GM21786 (cell line): Measurements from ENCODE around the gene LYSMD2.
"Not testable (repeated sequence)": the region's sequence is repeated elsewhere in the genome, so short reads cannot be mapped to it uniquely, and the experiment has no call there.

Experiments
- ATAC-seq: cut with Tn5 transposase; IDR thresholded peaks from one replicate; pipeline ENCODE4 v1.9.1; 2021; ENCODE audit not compliant: unreplicated experiment

The LYSMD2 gene

GRCh38 chr15:51737522-51738305, at the start of gene LYSMD2:
LYSMD2 (minus strand) TSS chr15:51737655; CDS start chr15:51737622, 33 bp downstream.
- ATAC-seq: peak; percentile 31

GRCh38 chr15:51787130-51787529, 49.7 kb upstream of the LYSMD2 start:
- not testable (repeated sequence) for ATAC-seq

GRCh38 chr15:51783967-51784366, 46.5 kb upstream of the LYSMD2 start:
- ATAC-seq: no peak

- no peak for ATAC-seq
Measured at GRCh38 chr15:51782357-51782896, 45.0 kb upstream of the LYSMD2 start.

DNA sequence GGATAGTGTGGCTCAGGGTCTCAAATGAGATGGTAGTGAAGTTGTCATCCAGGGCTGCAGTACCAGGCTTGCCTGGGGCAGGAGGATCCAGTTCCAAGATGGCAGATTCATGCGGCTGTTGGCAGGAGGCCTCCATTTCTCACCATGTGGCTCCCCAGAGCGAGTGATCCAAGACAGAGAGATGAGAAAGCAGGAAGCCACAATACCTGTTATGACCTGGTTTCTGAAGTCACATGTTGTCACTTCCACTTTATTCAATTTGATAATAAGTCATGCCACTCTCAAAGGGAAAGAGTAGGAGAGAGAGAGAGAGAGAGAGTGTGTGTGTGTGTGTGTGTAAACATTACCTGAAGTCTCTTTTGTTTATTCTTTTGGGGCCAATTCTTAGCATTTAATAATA, 44.1 kb upstream of the LYSMD2 start:
- no peak for ATAC-seq

DNA sequence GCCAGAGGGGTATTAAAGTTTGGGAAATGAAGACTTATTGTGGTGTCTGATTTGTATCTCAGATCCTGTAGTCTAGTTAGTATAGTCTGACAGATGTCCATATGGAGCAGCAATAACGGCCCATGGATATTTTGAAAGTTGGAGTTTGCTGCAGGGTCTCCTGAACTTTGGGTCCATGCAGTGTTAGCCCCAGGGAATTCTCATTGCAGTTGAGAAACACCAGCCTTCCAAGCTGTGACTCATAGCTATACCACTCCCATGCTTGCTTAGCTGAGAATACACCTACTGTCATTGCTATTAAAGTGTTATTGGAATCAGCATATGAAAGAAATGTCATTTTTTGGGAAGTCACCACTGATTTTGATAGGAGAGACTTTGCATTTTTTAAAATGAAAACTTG, 43.2 kb upstream of the LYSMD2 start:
- no peak for ATAC-seq

- ATAC-seq: peak; percentile 63
Measured at GRCh38 chr15:51776952-51777569, 39.6 kb upstream of the LYSMD2 start.

GRCh38 chr15:51775967-51776816, 38.7 kb upstream of the LYSMD2 start:
- ATAC-seq: peak; percentile 72

- ATAC-seq: no peak
Measured at GRCh38 chr15:51774916-51775315, 37.5 kb upstream of the LYSMD2 start.

DNA sequence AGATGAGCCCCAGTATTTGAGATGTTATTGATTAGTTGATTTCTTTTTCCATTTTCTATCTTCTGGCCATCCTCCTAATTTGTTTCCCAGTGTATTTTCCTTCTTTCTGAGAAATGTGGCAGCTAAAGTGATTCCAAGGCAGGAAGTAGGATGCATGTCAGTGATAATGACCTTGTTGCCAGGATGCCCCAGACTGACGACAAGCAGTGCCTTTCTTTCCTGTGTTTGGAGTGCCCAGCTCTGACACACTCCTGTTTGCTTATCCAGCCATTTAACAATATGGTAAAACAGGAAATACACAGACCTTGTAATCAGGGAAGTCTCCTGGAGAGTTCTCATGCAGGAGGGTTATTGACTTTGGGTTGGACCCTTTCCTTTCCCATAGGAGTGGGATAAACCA, 34.3 kb upstream of the LYSMD2 start:
- no peak for ATAC-seq

DNA sequence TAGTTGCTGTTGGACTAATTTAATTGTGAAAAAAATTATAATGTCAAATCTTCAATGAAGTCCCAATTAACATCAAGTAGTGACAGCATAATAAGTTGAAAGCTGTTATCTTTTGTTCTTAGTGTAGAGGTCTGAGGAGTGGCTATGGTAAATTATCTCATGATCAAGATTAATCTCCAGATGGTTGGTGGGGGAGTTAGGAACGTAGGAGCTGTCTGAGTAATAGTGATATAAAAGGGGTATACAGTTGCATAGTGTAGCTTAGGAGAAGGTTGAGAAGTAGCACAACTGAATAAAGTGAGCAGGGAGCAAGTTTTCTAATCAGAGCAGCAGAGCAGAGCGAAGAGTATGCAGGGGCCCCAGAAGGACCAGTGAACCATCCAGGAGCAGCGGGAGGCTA, 33.4 kb upstream of the LYSMD2 start:
- ATAC-seq: no peak

DNA sequence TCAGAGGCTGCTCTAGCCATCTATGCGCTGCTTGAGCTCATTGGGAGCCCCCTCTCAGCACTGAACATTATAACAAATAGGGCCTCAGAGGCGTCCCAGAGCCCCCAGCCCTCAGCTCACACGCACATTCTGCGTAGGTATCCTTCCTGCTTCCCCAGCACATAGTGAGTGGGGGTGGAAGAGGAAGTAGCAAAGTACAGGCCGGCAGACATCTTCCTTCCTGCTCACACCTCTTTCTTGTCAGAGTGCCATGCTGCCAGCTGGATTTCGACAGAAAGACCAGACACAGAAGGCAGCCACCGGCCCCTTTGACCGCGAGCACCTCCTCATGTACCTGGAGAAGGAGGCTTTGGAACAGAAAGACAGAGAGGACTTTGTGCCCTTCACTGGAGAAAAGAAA, 30.6 kb upstream of the LYSMD2 start:
- no peak for ATAC-seq

DNA sequence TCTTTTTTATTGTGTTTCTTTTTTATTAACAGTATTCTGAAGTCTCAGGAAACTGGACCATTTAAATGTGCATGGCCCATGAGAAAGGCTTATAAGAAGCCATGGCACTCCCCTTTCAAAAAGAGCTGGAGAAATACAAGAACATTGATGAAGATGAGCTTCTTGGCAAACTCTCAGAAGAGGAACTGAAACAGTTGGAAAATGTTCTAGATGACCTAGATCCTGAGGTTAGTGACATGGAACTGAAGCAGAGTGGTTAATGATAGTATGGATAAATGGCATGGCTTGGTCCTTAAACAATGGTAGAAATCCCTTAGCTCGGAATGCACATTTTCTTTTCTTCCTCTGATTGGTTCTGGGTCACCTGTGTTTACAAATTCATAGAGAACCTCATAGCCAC, 28.9 kb upstream of the LYSMD2 start:
- no peak for ATAC-seq

DNA sequence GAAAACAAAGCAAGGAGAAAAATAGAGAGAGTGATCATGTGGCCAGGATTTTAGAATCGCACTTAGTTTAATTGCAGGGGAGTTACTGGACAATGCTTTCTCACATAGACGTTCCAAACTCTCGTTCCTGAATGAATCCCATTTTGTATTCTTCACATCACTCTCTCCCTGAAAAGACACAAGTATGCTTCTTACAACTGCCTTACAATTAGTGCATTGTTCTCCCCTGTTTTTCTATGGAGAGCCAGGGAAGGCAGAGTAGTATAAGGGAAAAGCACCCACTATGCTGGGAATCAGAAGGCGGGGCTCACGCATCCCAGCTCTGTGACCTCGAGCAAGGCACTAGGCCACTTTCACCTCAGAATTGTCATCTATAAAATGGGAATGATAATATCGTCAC, 28.3 kb upstream of the LYSMD2 start:
- ATAC-seq: no peak

- no peak for ATAC-seq
Measured at GRCh38 chr15:51760805-51761204, 23.4 kb upstream of the LYSMD2 start.

DNA sequence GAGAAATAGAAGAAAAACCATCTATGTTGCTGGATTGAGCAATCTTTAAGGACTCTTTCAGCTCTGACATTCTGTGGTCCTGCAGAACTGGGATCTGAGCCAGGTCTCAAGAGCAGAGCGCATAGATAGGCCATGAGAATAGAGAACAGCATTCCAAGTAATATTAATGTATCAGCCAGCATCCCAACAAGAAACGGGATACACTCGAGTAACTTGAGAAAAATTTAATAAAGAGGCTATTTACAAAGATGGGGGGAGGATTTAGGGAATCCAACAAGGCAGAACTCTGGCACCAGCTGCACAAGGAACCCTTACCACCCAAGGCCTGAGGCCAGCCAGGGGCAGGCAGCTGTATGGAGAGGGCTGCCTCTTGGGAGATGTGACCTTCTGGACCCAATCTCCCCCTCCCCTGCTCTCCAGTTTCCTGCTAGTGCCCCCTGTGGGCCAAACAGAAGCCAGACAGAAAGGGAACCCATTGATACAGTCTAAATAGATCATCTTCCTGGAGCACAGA, 22.2 kb upstream of the LYSMD2 start:
- ATAC-seq: no peak

DNA sequence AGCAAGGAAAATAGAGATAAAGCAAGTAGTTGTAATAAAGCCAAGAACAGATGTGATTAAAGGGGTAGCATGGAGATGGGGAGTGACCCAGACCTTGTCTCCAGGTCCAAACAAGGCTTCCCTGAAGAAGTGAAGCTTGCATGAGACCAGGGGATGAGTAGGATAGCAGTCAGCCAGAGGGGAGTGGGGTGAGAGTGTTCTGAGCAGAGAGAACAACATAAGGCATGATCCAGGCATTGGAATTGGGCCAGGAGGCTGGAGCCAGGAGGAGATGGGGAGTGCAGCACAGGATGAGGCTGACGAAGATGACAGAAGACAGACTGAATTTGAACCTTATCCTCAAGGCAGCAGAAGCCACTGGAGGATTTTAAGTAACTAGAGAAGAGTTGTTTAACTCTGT, 21.2 kb upstream of the LYSMD2 start:
- ATAC-seq: no peak

- ATAC-seq: no peak
Measured at GRCh38 chr15:51757450-51757849, 20.0 kb upstream of the LYSMD2 start.

DNA sequence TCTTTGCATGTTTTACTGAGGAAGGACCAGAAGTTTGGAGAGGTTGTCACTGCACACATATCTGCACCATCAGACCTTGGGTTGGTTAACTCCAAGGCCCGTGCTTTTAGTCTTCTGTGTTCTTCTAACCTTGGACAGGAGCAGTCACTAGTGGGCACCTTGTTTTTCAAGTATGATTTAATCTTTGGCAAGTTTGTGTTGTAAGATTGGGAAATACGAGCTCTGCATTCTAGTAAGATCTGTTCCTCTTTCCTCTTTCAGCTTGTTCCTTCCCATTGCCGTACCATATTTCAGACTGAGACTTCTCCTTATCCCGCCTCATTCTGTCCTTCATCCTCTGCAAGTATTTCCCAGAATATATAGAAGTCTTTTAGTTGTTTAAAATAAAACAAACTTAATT, 19.0 kb upstream of the LYSMD2 start:
- ATAC-seq: no peak

GRCh38 chr15:51755790-51756189, 18.3 kb upstream of the LYSMD2 start:
- no peak for ATAC-seq

- no peak for ATAC-seq
Measured at GRCh38 chr15:51754267-51754666, 16.8 kb upstream of the LYSMD2 start.
